HepG2 (cell line): ENCODE measurements around the gene DNAAF1. TPM values are rescaled to one million over a fixed set of nuclear protein-coding genes. Genes with fewer than 3 reads are reported as not detected.

Experiments used
- BRCA1 ChIP-seq: sonication (generic); formaldehyde crosslinking; IDR thresholded peaks from 2 replicates; pipeline ENCODE4 v1.4.0; 2020; ENCODE audit warnings: missing genetic modification reagents
- HOMEZ ChIP-seq: IDR thresholded peaks from 2 replicates; pipeline ENCODE4 v1.6.1; 2016; ENCODE audit warnings: low read depth
- MLLT10 ChIP-seq: sonication (generic); formaldehyde crosslinking; IDR thresholded peaks from 2 replicates; pipeline ENCODE4 v1.4.0; 2020; ENCODE audit warnings: missing genetic modification reagents
- NFE2 ChIP-seq: sonication (generic); formaldehyde crosslinking; IDR thresholded peaks from 2 replicates; pipeline ENCODE4 v1.4.0; 2020; ENCODE audit warnings: missing genetic modification reagents
- PCBP2 ChIP-seq: fragments of 200-400 bp; formaldehyde crosslinking; optimal IDR thresholded peaks from 2 replicates; pipeline ENCODE3; 2018; ENCODE audit warnings: low read length, low read depth; ENCODE audit not compliant: poor library complexity, severe bottlenecking
- POGZ ChIP-seq: sonication (generic); formaldehyde crosslinking; IDR thresholded peaks from 2 replicates; pipeline ENCODE4 v1.4.0; 2020; ENCODE audit warnings: mild to moderate bottlenecking, missing genetic modification reagents
- REST ChIP-seq, 2 experiments: IDR thresholded peaks; 2 replicates each; pipeline ENCODE4 v1.6.1; 2011 to 2012; ENCODE audit warnings: low read length in 2 of 2, borderline replicate concordance in 1 of 2, low read depth in 1 of 2, mild to moderate bottlenecking in 1 of 2, moderate library complexity in 1 of 2
- SAP130 ChIP-seq: IDR thresholded peaks from 2 replicates; pipeline ENCODE4 v1.6.1; 2016; ENCODE audit warnings: low read depth
- THAP8 ChIP-seq: sonication (generic); formaldehyde crosslinking; IDR thresholded peaks from 2 replicates; pipeline ENCODE4 v1.5.1; 2020; ENCODE audit warnings: missing genetic modification reagents, mild to moderate bottlenecking, borderline replicate concordance
- U2AF1 ChIP-seq: fragments of 200-400 bp; formaldehyde crosslinking; optimal IDR thresholded peaks from 2 replicates; pipeline ENCODE3; 2017; ENCODE audit warnings: mild to moderate bottlenecking, low read depth, low read length
- ZKSCAN1 ChIP-seq: fragments of 150-350 bp; IDR thresholded peaks from 2 replicates; pipeline ENCODE4 v1.6.1; 2014; ENCODE audit warnings: low read length
- ZMAT3 ChIP-seq: sonication (generic); formaldehyde crosslinking; conservative IDR thresholded peaks from 2 replicates; pipeline ENCODE4 v1.7.0; 2021; ENCODE audit warnings: missing genetic modification reagents
- ZNF17 ChIP-seq: sonication (generic); formaldehyde crosslinking; IDR thresholded peaks from 2 replicates; pipeline ENCODE4 v1.5.0; 2020; ENCODE audit warnings: mild to moderate bottlenecking, missing genetic modification reagents
- ZNF180 ChIP-seq: sonication (generic); formaldehyde crosslinking; IDR thresholded peaks from 2 replicates; pipeline ENCODE4 v1.4.0; 2020; ENCODE audit warnings: low read depth, missing genetic modification reagents, borderline replicate concordance
- ZNF235 ChIP-seq: sonication (generic); formaldehyde crosslinking; IDR thresholded peaks from 2 replicates; pipeline ENCODE4 v1.8.1; 2023; ENCODE audit warnings: mild to moderate bottlenecking, missing genetic modification reagents, borderline replicate concordance
- ZNF329 ChIP-seq: sonication (generic); formaldehyde crosslinking; IDR thresholded peaks from 2 replicates; pipeline ENCODE4 v1.9.0; 2021; ENCODE audit warnings: low read depth, mild to moderate bottlenecking, missing genetic modification reagents
- ZNF460 ChIP-seq: sonication (generic); formaldehyde crosslinking; IDR thresholded peaks from 2 replicates; pipeline ENCODE4 v1.5.1; 2020; ENCODE audit warnings: missing genetic modification reagents, mild to moderate bottlenecking, borderline replicate concordance
- ZNF510 ChIP-seq: sonication (generic); formaldehyde crosslinking; IDR thresholded peaks from 2 replicates; pipeline ENCODE4 v1.4.0; 2020; ENCODE audit warnings: low read depth, mild to moderate bottlenecking, missing genetic modification reagents
- ZNF530 ChIP-seq: sonication (generic); formaldehyde crosslinking; IDR thresholded peaks from 2 replicates; pipeline ENCODE4 v1.5.0; 2020; ENCODE audit warnings: low read depth, mild to moderate bottlenecking, missing genetic modification reagents
- ZNF691 ChIP-seq: sonication (generic); formaldehyde crosslinking; IDR thresholded peaks from 2 replicates; pipeline ENCODE4 v1.4.0; 2020; ENCODE audit warnings: missing genetic modification reagents, low read depth, mild to moderate bottlenecking, borderline replicate concordance
- ZNF780A ChIP-seq: sonication (generic); formaldehyde crosslinking; IDR thresholded peaks from 2 replicates; pipeline ENCODE4 v1.8.0; 2022; ENCODE audit warnings: mild to moderate bottlenecking, missing genetic modification reagents, moderate library complexity
- ZNF788 ChIP-seq: sonication (generic); formaldehyde crosslinking; IDR thresholded peaks from 2 replicates; pipeline ENCODE4 v1.5.0; 2020; ENCODE audit warnings: mild to moderate bottlenecking, missing genetic modification reagents, borderline replicate concordance
- polyA plus RNA-seq, 8 experiments: library from polyadenylated mRNA; depleted of rRNA in 3 of 8; stranded (reverse) in 7 of 8; unstranded in 1 of 8; fragments of >200 nt; fragmentation: Illumina TruSeq in 4 of 8; extraction: Trizol in 4 of 8; gene quantifications; 2 replicates each; pipeline versions ENCODE4 v1.2.1 to v1.2.3, GENCODE V29; 2011 to 2016; ENCODE audit warnings: low read depth in 4 of 8, missing spikeins in 1 of 8, mixed read lengths in 1 of 8; ENCODE audit not compliant: insufficient read depth in 1 of 8
- total RNA-seq, 5 experiments: library from RNA; depleted of rRNA; stranded (reverse); fragments of >200 nt; fragmentation: Illumina TruSeq; extraction: Trizol; gene quantifications; 2 replicates each; pipeline ENCODE4 v1.2.3, GENCODE V29; 2016; ENCODE audit warnings: low read depth in 1 of 5

The DNAAF1 gene
- total and polyA plus RNA-seq, 2 of the 13 experiments (the other 11 are each of a cell fraction or from before 2014, with no cell fraction given) = 0.04 TPM; not detected in 1

- peak; percentile 89 for TF ChIP-seq SAP130 (CRISPR knock-in tag)
- TF ChIP-seq BRCA1 (CRISPR knock-in tag) = no peak
- no peak for TF ChIP-seq MLLT10
- peak; percentile 81; the same call in 1 of the 2 replicates for TF ChIP-seq ZNF788 (CRISPR knock-in tag)
- 0 out of 2 replicates have a peak, but pooled peaks have one; percentile 21 for TF ChIP-seq ZNF180 (CRISPR knock-in tag)
- TF ChIP-seq ZNF780A = no peak
- no peak for TF ChIP-seq NFE2 (CRISPR knock-in tag)
- TF ChIP-seq U2AF1 = peak; percentile 26
- no peak for TF ChIP-seq PCBP2
- TF ChIP-seq ZNF235 (CRISPR knock-in tag) = peak; percentile 48; the same call in 1 of the 2 replicates
- peak; percentile 48 for TF ChIP-seq ZMAT3 (CRISPR knock-in tag)
- peak; percentile 82 for TF ChIP-seq ZNF329 (CRISPR knock-in tag)
- peak; percentile 8; the same call in 1 of the 2 replicates for TF ChIP-seq ZNF460 (CRISPR knock-in tag)
- TF ChIP-seq THAP8 (CRISPR knock-in tag) = peak; percentile 98; the same call in 1 of the 2 replicates
- peak; percentile 48; the same call in 1 of the 2 replicates for TF ChIP-seq HOMEZ (CRISPR knock-in tag)
- TF ChIP-seq POGZ (CRISPR knock-in tag) = peak; percentile 87
- no peak for TF ChIP-seq ZNF530
- no peak for TF ChIP-seq ZNF17
- no peak for TF ChIP-seq ZKSCAN1
- no peak for TF ChIP-seq ZNF691
- TF ChIP-seq REST (IDR thresholded peaks at IDR 0.05; ENCODE audit: borderline replicate concordance in 1 of 2, low read depth in 1 of 2, low read length in 2 of 2) = no peak
- TF ChIP-seq ZNF510 = no peak; the same call in none of the 2 replicates
Observed at GRCh38 chr16:84116720-84117493, 28.2 kb upstream of the DNAAF1 start, which contains the start of gene MBTPS1 (continued).
